ENCODE results near the gene PRR23B. TPM values are rescaled to one million over a fixed set of nuclear protein-coding genes. Genes with fewer than 3 reads are reported as not detected.

PRR23B gene
- total and polyA plus RNA-seq, 2 donors (not counting 1 experiment from before 2014, with no cell fraction given), result not detected

GRCh38 chr3:138971766-138972320 is 48.9 kb downstream of the PRR23B start:
- Histone ChIP-seq H3K9me3 (ENCODE audit: control insufficient read depth, insufficient read depth, low read depth, low read length) (no peaks in the 10 kb centered on the region), H3K4me2 (ENCODE audit: extremely low read depth, insufficient read depth, low read length) (no peak overlapping the region), H3K4me3 (replicated peaks in 1 of 4; ENCODE audit: control extremely low read depth in 1 of 4, insufficient read depth in 1 of 4, low read depth in 3 of 4, low read length in 4 of 4) (no peak overlapping the region), H3K9ac (ENCODE audit: insufficient read depth, low read length) (no peak overlapping the region), H4K20me1 (ENCODE audit: control insufficient read depth, extremely low read depth, insufficient read depth, low read length) (no peaks in the 10 kb centered on the region), H3K27ac (ENCODE audit: insufficient read depth, low read length) (no peak overlapping the region), H2AFZ (ENCODE audit: low read length) (no peak overlapping the region), H3K4me1 (ENCODE audit: control insufficient read depth, extremely low read depth, insufficient read depth, low read length) (no peaks in the 10 kb centered on the region), H3K36me3 (ENCODE audit: control insufficient read depth, insufficient read depth, low read length) (no peaks in the 10 kb centered on the region), H3K79me2 (ENCODE audit: control insufficient read depth, insufficient read depth, low read length) (no peaks in the 10 kb centered on the region), H3K27me3 (ENCODE audit: control insufficient read depth, insufficient read depth, low read length) (no peaks in the 10 kb centered on the region)
- no peak for DNase-seq (ENCODE audit: low read depth in 2 of 2)
- TF ChIP-seq, protein P1, sequence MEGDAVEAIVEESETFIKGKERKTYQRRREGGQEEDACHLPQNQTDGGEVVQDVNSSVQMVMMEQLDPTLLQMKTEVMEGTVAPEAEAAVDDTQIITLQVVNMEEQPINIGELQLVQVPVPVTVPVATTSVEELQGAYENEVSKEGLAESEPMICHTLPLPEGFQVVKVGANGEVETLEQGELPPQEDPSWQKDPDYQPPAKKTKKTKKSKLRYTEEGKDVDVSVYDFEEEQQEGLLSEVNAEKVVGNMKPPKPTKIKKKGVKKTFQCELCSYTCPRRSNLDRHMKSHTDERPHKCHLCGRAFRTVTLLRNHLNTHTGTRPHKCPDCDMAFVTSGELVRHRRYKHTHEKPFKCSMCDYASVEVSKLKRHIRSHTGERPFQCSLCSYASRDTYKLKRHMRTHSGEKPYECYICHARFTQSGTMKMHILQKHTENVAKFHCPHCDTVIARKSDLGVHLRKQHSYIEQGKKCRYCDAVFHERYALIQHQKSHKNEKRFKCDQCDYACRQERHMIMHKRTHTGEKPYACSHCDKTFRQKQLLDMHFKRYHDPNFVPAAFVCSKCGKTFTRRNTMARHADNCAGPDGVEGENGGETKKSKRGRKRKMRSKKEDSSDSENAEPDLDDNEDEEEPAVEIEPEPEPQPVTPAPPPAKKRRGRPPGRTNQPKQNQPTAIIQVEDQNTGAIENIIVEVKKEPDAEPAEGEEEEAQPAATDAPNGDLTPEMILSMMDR (conservative IDR thresholded peaks at IDR 0.05 in 1 of 2, IDR thresholded peaks at IDR 0.05 in 1 of 2; ENCODE audit: low read depth in 1 of 2, low read length in 2 of 2), result no peak
- no peak for TF ChIP-seq EZH2 (IDR thresholded peaks at IDR 0.05; ENCODE audit: low read length, missing control alignments)

Other genes starting within 250 kb of the PRR23B start
- 9.2 and 17.0 TPM in 2 replicates for gene PIK3CB, start 186.0 kb downstream of the PRR23B start, total RNA-seq
- gene PIK3CB, start 186.0 kb downstream of the PRR23B start, polyA plus RNA-seq, result 12.4 and 18.2 TPM in 2 replicates
- gene FOXL2, start 73.8 kb downstream of the PRR23B start, total RNA-seq, result under 0.01 TPM in 2 replicates
- 0.02 and 0.03 TPM in 2 replicates for gene FOXL2, start 73.8 kb downstream of the PRR23B start, polyA plus RNA-seq
- not detected in 2 replicates for gene FOXL2NB, start 73.7 kb downstream of the PRR23B start, total RNA-seq
- gene FOXL2NB, start 73.7 kb downstream of the PRR23B start, polyA plus RNA-seq, result 0.03 TPM in 1 of 2 replicates, not detected in the other
- gene PRR23A, start 14.7 kb downstream of the PRR23B start, total RNA-seq, result not detected in 2 replicates
- gene PRR23A, start 14.7 kb downstream of the PRR23B start, polyA plus RNA-seq, result not detected in 2 replicates
- not detected in 2 replicates for gene PRR23C, start 24.0 kb upstream of the PRR23B start, total RNA-seq
- gene PRR23C, start 24.0 kb upstream of the PRR23B start, polyA plus RNA-seq, result not detected in 2 replicates